ENCODE measurements around the gene LRRC4C.

LRRC4C gene

DNA sequence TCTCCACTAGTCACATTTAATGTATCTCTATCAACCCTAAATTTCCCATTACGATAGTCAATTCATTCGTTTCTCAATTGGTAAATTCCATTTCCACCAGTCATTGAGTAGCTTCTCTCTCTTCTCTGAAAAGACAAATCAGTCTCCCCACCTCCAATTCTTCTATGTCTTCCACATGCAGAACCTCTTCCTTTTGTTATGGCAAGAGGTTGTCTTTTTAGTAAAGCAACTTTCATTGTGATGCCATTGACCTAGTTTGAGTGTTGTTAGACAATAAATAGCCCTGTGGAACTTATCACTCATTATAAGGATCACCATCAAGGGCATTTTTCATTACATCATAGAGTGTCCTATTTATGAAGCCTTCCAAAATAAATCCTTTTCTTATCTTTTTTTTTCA, 340.9 kb downstream of the LRRC4C start:
- Histone ChIP-seq H2BK15ac (ENCODE audit: low read length) (no peak overlapping the region), H4K91ac (ENCODE audit: low read depth, low read length, poor library complexity) (no peak overlapping the region), H4K8ac (ENCODE audit: low read depth, low read length) (no peak overlapping the region), H3K9ac (ENCODE audit: low read depth, low read length, poor library complexity) (no peak overlapping the region), H2BK5ac (ENCODE audit: low read length) (no peak overlapping the region), H3K4ac (ENCODE audit: low read length) (no peak overlapping the region), H3K4me2 (ENCODE audit: insufficient read depth, low read length, poor library complexity, severe bottlenecking) (no peak overlapping the region), H3K36me3 (replicated peaks in 1 of 2; ENCODE audit: control insufficient read depth in 2 of 2, insufficient read depth in 2 of 2, low read length in 2 of 2) (no peaks in the 10 kb centered on the region), H3K18ac (ENCODE audit: low read length) (no peak overlapping the region), H3K79me1 (ENCODE audit: low read depth, low read length) (no peaks in the 10 kb centered on the region), H3K27ac (replicated peaks; ENCODE audit: low read length) (no peak overlapping the region), H2BK12ac (ENCODE audit: low read length) (no peak overlapping the region), H3K4me3 (ENCODE audit: low read length in 2 of 2) (no peak overlapping the region), H3K9me3 (replicated peaks in 1 of 2; ENCODE audit: control insufficient read depth in 2 of 2, insufficient read depth in 1 of 2, low read depth in 1 of 2, low read length in 2 of 2) (peaks cover 0 to 2% of the 10 kb centered on the region in 2 donors), H2AK5ac (ENCODE audit: low read depth, low read length) (no peak overlapping the region), H3K14ac (ENCODE audit: low read length) (no peak overlapping the region), H3K4me1 (ENCODE audit: control insufficient read depth in 2 of 2, insufficient read depth in 1 of 2, low read depth in 1 of 2, low read length in 2 of 2) (peaks cover 0 to 5% of the 10 kb centered on the region in 2 donors), H3K27me3 (ENCODE audit: control insufficient read depth in 3 of 3, insufficient read depth in 3 of 3, low read depth in 1 of 3, low read length in 3 of 3) (no peaks in the 10 kb centered on the region), H2AFZ (ENCODE audit: low read length) (no peak overlapping the region), H2BK120ac (ENCODE audit: low read depth, low read length) (no peak overlapping the region), H3K23ac (ENCODE audit: low read depth, low read length, poor library complexity) (no peak overlapping the region)
- no peak for DNase-seq (ENCODE audit: low spot score)
- WGBS, 2 donors (ENCODE audit: extremely low coverage in 2 of 2, insufficient read length in 2 of 2, insufficient replicate concordance in 1 of 2) = no CpG with 5 or more reads among the region's 2 CpGs

DNA sequence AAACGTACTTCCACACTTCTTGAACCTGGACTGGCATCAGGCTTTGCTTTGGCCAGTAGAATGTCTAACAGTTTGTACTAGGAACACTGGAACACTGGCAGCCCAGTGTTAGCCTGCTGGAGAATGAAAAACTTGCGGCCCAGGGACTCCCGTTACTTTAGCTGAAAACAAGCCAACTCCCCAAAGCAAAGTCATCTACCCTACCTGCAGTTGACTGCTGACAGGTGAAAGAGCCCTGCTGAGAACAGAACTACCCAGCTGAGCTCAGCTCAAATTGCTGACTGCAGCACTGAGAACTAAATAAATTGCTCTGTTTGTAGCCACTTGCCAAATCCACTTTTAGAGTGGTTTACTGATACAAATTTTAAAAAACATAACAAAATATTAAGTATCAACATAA, 342.5 kb downstream of the LRRC4C start:
- Histone ChIP-seq H2AFZ (ENCODE audit: low read length) (no peak overlapping the region), H3K9ac (ENCODE audit: low read depth, low read length, poor library complexity) (no peak overlapping the region), H3K14ac (ENCODE audit: low read length) (no peak overlapping the region), H4K8ac (ENCODE audit: low read depth, low read length) (no peak overlapping the region), H2BK12ac (ENCODE audit: low read length) (no peak overlapping the region), H3K36me3 (replicated peaks in 1 of 2; ENCODE audit: control insufficient read depth in 2 of 2, insufficient read depth in 2 of 2, low read length in 2 of 2) (no peaks in the 10 kb centered on the region), H3K4me2 (ENCODE audit: insufficient read depth, low read length, poor library complexity, severe bottlenecking) (no peak overlapping the region), H3K79me1 (ENCODE audit: low read depth, low read length) (no peaks in the 10 kb centered on the region), H3K27ac (replicated peaks; ENCODE audit: low read length) (no peak overlapping the region), H3K23ac (ENCODE audit: low read depth, low read length, poor library complexity) (no peak overlapping the region), H4K91ac (ENCODE audit: low read depth, low read length, poor library complexity) (no peak overlapping the region), H2BK5ac (ENCODE audit: low read length) (no peak overlapping the region), H3K27me3 (ENCODE audit: control insufficient read depth in 3 of 3, insufficient read depth in 3 of 3, low read depth in 1 of 3, low read length in 3 of 3) (no peaks in the 10 kb centered on the region), H3K4me1 (ENCODE audit: control insufficient read depth in 2 of 2, insufficient read depth in 1 of 2, low read depth in 1 of 2, low read length in 2 of 2) (peaks cover 0 to 5% of the 10 kb centered on the region in 2 donors), H2BK120ac (ENCODE audit: low read depth, low read length) (no peak overlapping the region), H3K9me3 (replicated peaks in 1 of 2; ENCODE audit: control insufficient read depth in 2 of 2, insufficient read depth in 1 of 2, low read depth in 1 of 2, low read length in 2 of 2) (no peaks in the 10 kb centered on the region), H3K4me3 (ENCODE audit: low read length in 2 of 2) (no peak overlapping the region), H2BK15ac (ENCODE audit: low read length) (no peak overlapping the region), H3K4ac (ENCODE audit: low read length) (no peak overlapping the region), H2AK5ac (ENCODE audit: low read depth, low read length) (no peak overlapping the region), H3K18ac (ENCODE audit: low read length) (no peak overlapping the region)
- WGBS, 2 donors (ENCODE audit: extremely low coverage in 2 of 2, insufficient read length in 2 of 2, insufficient replicate concordance in 1 of 2) = no CpG with 5 or more reads among the region's 3 CpGs
- no peak for DNase-seq (ENCODE audit: low spot score)

DNA sequence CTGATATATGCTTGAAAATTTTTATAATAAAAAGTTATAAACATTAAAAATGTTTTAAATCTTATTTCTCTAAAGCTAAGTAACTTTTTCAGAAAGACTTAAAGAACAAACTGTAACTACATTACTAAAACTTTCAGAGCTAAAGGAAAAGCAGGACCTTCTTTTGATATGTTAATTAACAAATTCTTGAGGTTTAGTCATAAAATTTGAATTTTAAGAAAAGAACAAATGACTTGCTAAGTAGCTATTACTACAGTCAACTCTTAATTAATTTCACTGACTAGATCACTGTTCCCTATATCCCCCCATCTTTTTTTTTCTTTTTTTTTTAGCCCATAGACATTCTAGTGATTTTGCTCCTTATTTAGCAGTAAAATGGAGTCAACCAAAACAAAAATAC, 344.4 kb downstream of the LRRC4C start:
- Histone ChIP-seq H4K8ac (ENCODE audit: low read depth, low read length) (no peak overlapping the region), H3K9me3 (replicated peaks in 1 of 2; ENCODE audit: control insufficient read depth in 2 of 2, insufficient read depth in 1 of 2, low read depth in 1 of 2, low read length in 2 of 2) (no peaks in the 10 kb centered on the region), H3K18ac (ENCODE audit: low read length) (no peak overlapping the region), H3K27me3 (ENCODE audit: control insufficient read depth in 3 of 3, insufficient read depth in 3 of 3, low read depth in 1 of 3, low read length in 3 of 3) (no peaks in the 10 kb centered on the region), H3K14ac (ENCODE audit: low read length) (no peak overlapping the region), H3K36me3 (replicated peaks in 1 of 2; ENCODE audit: control insufficient read depth in 2 of 2, insufficient read depth in 2 of 2, low read length in 2 of 2) (no peaks in the 10 kb centered on the region), H3K4me1 (ENCODE audit: control insufficient read depth in 2 of 2, insufficient read depth in 1 of 2, low read depth in 1 of 2, low read length in 2 of 2) (peaks cover 0 to 5% of the 10 kb centered on the region in 2 donors), H2BK120ac (ENCODE audit: low read depth, low read length) (no peak overlapping the region), H4K91ac (ENCODE audit: low read depth, low read length, poor library complexity) (no peak overlapping the region), H2BK5ac (ENCODE audit: low read length) (no peak overlapping the region), H2AFZ (ENCODE audit: low read length) (no peak overlapping the region), H3K79me1 (ENCODE audit: low read depth, low read length) (no peaks in the 10 kb centered on the region), H3K27ac (replicated peaks; ENCODE audit: low read length) (no peak overlapping the region), H2BK12ac (ENCODE audit: low read length) (no peak overlapping the region), H3K9ac (ENCODE audit: low read depth, low read length, poor library complexity) (no peak overlapping the region), H2AK5ac (ENCODE audit: low read depth, low read length) (no peak overlapping the region), H2BK15ac (ENCODE audit: low read length) (no peak overlapping the region), H3K4me2 (ENCODE audit: insufficient read depth, low read length, poor library complexity, severe bottlenecking) (no peak overlapping the region), H3K4ac (ENCODE audit: low read length) (no peak overlapping the region), H3K23ac (ENCODE audit: low read depth, low read length, poor library complexity) (no peak overlapping the region), H3K4me3 (ENCODE audit: low read length in 2 of 2) (no peak overlapping the region)
- DNase-seq (ENCODE audit: low spot score) = no peak

DNA sequence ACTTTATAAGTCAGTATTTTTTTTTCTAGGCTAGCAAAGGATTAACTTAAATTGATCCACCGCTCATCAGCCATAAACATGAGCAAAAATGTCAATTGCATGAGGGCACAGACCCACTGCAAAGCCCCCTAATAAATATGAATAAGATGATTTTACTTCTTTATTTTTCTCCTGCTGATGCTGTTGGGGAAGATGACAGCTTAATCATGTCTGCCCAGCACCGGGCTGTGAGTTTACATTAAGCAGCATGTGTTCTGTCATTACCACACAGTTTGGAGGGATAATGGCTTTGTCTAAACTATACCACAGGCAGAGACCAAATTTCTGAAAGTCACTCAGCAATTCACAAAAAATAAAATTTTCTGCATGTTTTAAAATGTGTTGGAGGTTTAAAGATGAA, 346.3 kb downstream of the LRRC4C start:
- no peak for DNase-seq (ENCODE audit: low spot score)
- Histone ChIP-seq H3K4me1 (ENCODE audit: control insufficient read depth in 2 of 2, insufficient read depth in 1 of 2, low read depth in 1 of 2, low read length in 2 of 2) (peaks cover 0 to 2% of the 10 kb centered on the region in 2 donors), H4K8ac (ENCODE audit: low read depth, low read length) (no peak overlapping the region), H3K4me2 (ENCODE audit: insufficient read depth, low read length, poor library complexity, severe bottlenecking) (no peak overlapping the region), H2BK120ac (ENCODE audit: low read depth, low read length) (no peak overlapping the region), H3K18ac (ENCODE audit: low read length) (no peak overlapping the region), H2BK15ac (ENCODE audit: low read length) (no peak overlapping the region), H3K36me3 (replicated peaks in 1 of 2; ENCODE audit: control insufficient read depth in 2 of 2, insufficient read depth in 2 of 2, low read length in 2 of 2) (no peaks in the 10 kb centered on the region), H2AK5ac (ENCODE audit: low read depth, low read length) (no peak overlapping the region), H4K91ac (ENCODE audit: low read depth, low read length, poor library complexity) (no peak overlapping the region), H3K4ac (ENCODE audit: low read length) (no peak overlapping the region), H3K27me3 (ENCODE audit: control insufficient read depth in 3 of 3, insufficient read depth in 3 of 3, low read depth in 1 of 3, low read length in 3 of 3) (no peaks in the 10 kb centered on the region), H3K9ac (ENCODE audit: low read depth, low read length, poor library complexity) (no peak overlapping the region), H2AFZ (ENCODE audit: low read length) (no peak overlapping the region), H3K27ac (replicated peaks; ENCODE audit: low read length) (no peak overlapping the region), H3K79me1 (ENCODE audit: low read depth, low read length) (no peaks in the 10 kb centered on the region), H3K9me3 (replicated peaks in 1 of 2; ENCODE audit: control insufficient read depth in 2 of 2, insufficient read depth in 1 of 2, low read depth in 1 of 2, low read length in 2 of 2) (no peaks in the 10 kb centered on the region), H3K14ac (ENCODE audit: low read length) (no peak overlapping the region), H3K23ac (ENCODE audit: low read depth, low read length, poor library complexity) (no peak overlapping the region), H2BK5ac (ENCODE audit: low read length) (no peak overlapping the region), H2BK12ac (ENCODE audit: low read length) (no peak overlapping the region), H3K4me3 (ENCODE audit: low read length in 2 of 2) (no peak overlapping the region)
- WGBS, 2 donors (ENCODE audit: extremely low coverage in 2 of 2, insufficient read length in 2 of 2, insufficient replicate concordance in 1 of 2) = no CpG with 5 or more reads among the region's 2 CpGs
